CD1c-positive myeloid dendritic cell (primary cell): ENCODE data around the gene NLRC3.

Experiments
- DNase-seq: peaks from one replicate; pipeline ENCODE4 v3.0.0-alpha.2; 2016; ENCODE audit errors: extremely low spot score

The NLRC3 gene

DNA sequence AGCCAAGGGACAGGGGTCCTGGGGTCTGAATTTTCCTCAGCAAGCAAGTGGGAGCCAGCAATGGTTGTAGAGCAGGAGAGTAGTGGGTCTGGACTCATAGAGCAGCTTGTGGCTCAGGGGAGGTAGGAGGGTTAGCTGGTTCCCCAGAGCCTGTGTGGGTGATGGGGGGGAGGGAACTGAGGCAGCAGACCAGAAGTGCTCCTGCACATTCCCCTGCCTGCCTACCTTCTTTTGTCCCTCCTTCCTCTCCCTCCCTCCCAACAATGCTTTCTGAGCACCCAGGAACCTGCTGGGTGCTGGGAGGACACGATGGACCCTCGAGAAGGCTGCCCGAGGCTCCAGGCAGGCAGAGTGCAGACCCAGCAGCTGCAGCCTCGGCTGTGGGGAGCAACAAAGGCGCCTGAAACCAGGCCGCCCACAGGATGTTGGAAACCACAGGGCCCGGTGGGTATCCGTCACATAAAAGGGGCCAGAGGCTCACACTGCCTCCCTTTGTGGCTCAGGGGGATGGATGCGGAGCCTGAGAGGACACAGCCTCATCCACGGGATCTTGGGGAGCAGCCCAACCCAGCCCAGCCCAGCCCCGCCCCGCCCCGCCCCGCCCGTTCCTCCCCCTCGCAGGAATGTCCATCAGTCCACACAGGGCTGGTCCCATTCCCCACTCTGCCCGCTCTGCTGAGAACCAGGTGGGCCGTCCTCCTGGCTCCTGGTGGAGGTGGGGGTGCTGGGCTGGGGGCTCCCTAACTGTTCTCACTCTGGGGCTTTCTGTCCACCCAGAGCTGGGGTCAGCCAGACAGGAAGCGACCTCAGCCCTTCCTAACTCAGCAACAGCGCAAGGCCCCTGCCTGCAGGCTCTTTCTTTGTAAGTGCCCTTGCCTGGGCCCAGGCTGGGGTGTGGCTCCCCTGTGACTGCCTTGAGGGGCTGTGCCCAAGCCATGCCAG, 1.7 kb upstream of the NLRC3 start:
- DNase-seq, result peak; percentile 14

DNA sequence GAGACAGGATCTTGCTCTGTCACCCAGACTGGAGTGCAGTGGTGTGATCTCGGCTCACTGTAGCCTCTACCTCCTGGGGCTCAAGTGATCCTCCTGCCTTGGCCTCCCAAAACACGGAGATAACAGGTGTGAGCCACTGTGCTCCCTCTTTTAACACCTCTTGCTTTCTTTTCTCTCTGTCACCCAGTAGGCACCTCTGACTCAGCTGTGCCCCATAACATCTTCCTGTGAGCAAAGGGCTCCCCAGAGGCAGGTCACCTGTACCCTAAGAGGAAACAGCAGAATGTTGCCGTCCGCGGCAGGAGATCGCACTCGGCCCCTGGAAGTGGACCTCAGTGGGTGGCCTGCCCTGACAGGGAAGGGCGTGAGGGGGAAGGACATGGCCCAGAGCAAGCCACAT, 918 bp upstream of the NLRC3 start:
- no peak for DNase-seq

DNA sequence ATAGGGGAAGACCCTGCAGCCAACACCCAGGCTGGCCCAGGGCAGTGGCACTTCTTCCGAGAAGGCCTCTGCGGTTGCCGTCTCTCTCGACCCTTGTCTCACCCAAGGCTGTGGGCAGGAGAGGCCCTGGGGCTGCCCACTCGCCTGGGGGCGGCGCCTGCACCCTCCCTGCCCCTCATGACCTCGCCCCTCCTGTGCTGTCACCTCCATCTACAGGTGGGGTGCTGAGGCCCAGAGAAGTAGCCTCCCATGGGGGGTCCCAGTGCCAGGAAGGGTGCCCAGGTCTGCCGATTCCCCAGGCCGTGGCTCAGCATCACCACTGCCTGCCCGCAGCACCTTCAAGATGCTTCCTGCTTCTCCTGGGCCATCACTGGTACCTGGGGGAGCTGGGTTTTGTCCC, 992 bp downstream of the NLRC3 start:
- DNase-seq, result no peak

DNA sequence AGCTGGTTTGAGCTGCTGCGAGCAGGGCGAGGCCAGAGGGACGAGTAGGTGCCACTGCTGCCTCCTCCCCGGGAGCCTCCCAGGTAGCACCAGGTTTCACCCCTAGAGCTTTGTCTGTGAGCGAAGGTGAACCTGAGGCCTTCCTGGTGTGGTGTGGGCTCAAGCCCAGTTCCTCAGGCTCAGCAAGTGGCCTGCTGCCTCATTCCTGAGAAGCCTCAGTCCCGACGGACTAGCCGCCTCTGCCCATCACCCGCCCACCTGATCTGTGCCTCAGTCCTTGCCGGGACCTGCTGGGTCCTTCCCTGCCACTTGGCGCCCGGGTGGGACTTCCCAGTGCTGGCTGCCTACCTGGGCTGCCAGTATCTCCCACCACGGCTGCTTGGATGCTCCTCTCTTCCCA, 1.7 kb downstream of the NLRC3 start:
- no peak for DNase-seq

DNA sequence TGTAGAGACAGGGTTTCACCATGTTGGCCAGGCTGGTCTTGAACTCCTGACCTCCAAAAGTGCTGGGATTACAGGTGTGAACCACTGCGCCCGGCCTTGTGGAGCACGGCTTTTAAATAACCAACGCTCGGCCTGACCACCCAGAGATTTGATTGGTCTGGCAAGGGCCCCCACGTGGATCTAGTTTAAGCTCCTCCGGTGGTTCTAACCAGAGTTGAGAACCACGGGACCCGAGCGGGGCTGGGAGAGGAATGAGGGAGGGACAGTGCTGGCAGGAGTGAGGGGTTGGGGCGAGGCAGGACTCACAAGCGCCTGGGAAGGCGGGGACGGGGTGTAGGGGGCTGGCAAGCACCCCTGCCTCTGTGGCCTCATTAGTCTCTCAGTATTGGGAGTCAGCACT, 3.0 kb downstream of the NLRC3 start:
- no peak for DNase-seq

DNA sequence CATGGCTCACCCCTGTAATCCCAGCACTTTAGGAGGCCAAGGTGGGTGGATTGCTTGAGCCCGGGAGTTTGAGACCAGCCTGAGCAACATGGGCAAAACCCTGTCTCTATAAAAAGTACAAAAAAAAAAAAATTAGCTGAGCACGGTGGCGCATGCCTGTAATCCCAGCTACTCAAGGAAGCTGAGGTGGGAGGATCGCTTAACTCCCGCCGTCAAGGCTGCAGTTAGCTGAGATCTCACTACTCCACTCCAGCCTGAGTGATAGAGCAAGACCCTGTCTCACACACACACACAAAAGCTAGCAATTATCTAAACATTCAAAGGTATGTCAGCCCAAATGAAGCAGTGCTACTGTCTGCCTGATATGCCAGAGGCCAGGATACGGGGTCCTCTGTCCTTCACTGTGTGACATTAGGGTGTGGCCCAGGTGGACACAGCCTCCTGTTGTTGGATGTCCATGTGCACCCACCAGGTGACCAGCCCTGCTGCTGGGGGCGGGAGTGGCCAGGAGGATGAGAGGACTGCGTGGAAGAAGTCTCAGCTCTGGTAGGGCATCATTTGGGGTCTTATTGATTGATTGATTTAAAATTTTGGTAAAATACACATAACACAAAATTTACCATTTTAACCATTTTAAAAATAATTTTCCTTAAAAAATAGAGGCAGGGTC, 3.9 kb downstream of the NLRC3 start:
- no peak for DNase-seq

DNA sequence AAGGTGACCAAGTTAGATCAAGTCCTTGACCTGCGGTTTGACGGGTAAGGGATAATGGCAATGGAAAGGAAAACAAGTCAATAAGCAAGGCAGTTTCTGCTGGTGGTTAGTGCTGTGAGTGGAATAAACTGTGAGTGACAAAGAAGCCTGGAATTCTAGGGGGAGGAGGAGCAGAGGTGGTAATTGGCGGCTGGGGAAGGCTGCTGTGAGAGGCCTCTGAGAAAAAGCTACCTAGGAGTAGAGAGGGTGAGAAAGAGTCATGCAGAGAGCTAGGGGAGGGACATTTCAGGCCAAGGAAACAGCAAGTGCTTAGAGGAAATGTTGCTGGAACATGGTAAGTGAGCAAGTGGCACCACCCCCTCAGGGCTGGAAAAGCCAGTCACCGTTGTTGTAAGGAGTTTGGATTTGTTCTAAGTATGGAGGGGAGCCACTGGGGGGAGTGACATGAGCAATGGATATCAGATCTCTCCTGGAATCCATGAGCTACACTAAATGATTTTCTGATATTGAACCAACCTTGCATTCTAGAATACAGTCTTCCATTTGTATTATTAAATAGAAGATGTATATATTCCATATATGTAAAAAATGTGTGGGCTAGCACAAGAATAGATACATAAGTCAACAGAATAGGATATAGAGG, 6.7 kb downstream of the NLRC3 start:
- DNase-seq, result no peak

DNA sequence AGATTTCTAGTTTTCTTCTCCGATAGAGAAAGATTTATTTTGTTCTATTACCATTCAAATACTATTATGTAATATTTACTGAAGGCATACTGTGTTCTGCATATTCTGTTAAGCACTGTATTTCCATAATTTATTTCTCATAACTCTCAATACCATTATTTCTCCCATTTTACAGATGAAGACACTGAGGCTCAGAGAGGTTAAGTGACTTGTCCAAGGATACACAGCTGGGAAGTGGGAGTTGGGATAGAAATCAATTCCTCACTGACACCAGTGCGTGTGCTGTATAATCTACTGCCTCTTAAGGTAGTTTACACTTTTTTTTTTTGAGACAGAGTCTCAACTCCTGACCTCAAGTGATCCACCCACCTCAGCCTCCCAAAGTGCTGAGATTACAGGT, 7.4 kb downstream of the NLRC3 start:
- no peak for DNase-seq

DNA sequence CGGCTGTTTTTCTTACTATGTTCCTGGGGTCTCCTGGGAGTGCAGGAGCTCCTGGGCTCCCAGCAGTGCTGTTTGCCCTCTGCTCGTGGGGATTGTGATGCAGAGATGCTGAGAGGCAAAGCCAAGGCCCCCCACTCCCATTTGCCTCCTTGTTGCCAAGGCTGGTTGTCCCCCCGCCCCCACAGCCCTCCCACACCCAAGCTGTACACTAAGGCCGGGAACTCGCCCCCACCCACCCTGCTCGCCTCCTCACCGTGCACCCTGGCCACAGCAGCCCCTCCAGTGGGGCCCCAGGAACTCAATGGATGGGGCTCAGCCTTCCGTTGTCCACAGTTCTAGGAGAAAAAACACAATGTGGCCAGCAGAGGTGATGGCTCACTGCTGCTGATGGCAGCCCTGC, 10.2 kb downstream of the NLRC3 start:
- no peak for DNase-seq

DNA sequence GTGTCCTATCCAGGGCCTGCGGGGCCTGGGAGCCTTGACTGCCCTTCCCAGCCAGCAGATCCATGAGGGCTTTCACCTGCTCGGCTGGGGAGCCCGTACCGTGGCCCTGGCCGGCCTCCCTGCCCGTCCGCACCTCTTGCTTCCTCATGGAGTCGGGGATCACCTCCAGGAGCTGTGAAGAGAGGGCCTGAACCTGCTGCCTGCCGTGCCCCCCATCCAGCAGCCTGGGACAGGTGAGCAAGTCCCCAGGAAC, 12.4 kb downstream of the NLRC3 start:
- no peak for DNase-seq

DNA sequence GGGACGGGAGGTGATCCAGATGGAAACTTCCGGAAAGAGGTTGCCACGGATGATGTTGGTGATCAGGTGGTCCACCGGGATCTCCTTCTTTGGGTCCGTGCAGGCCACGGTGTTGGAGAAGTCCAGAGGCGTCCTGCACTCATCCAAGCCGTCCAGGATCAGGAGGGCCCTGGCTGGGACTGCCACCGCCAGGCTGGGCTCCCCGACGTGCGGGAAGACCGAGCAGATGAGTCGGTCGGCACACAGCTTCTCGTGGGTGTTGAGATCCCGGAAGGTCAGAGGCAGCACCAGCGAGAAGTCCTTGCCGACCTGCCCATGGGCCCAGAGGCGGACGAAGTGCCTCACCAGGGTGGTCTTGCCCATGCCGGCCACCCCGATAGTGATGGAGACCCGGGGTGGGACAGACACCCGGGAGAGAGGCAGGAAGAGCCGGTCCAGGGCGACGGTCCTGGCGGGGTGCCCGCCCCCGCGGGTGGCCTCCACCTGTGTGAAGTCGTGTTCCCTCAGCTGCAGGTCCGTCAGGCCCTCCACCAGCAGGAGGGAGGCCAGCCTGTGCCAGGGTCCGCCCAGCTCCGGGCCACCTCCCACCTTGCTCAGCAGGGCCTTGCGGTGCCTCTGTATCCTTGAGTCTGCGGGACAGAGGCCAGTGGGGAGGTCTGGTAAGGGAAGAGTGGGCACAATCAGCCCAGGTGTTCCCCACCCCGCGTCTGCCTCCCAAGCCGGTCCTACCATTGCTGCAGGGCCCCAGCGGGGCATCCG, 12.9 kb downstream of the NLRC3 start:
- DNase-seq, result no peak

DNA sequence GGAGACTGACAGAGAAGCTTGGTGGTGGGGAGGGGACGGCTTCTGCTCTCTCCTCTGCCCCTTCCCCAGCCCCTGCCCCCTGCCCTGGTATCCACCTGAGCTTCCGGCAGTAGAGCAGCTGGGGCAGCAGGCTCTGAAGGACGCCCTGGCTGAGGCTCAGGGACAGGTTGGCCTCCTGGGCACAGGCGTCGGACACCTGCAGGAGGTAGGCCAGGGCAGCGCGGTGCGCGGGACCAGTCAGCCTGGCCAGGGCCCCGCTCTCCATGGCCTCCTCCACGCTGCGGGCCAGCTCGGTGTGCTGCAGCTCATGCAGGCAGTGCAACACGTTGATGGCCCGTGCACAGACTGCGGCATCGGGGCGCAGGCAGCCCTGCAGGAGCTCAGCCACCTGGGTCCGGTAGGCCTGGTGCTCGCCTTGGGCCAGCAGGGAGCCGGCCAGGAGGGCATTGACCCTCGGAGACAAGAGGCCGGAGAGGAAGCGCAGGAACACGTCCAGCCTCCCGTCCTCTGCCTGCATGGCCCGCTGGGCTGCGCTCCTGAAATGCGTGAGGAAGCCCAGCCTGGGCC, 14.2 kb downstream of the NLRC3 start:
- DNase-seq, result no peak

DNA sequence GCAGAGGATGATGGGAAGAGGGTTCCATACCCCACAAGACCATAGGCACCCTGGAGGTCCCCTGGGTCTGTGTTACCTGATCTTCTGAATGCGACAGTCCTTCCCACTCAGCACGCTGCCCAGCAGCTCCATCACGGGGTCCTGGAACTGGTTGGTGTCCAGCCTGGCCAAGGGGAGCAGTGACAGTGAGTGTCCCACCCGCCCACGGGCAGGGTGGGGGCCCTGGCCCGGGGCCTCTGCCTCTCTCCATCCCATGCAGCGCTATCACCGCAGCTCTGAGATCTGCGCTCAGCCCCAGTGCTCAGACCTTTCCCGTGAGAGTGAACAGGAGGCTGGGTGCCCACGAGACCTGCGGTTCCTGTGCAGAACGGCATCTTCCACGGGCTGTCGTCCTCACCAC, 15.6 kb downstream of the NLRC3 start:
- no peak for DNase-seq

DNA sequence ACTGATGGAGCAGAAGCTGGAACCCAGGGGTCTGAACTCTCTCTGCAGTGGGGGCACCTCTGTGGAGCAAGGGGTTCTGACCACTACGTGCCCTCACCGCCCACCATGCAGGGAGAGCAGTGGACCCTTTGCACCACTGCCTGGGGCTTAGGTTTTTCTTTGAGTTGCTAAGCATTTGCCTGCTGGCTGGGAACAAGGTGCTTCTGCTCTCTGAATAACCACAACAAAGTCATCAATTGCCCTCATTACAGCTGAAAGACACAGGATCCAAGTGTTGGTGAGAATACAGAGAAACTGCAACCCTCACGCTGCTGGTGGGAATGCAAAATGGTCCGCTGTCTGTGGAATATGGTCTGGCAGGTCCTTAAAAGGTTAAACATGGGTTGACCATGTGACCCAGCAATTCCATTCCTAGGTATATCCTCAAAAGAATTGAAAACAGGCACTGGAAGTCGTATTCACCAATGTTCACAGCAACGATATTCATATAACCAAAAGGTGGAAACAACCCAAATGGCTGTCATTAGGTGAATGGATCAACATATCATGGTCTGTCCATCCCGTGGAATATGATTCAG, 22.8 kb downstream of the NLRC3 start:
- DNase-seq, result no peak

DNA sequence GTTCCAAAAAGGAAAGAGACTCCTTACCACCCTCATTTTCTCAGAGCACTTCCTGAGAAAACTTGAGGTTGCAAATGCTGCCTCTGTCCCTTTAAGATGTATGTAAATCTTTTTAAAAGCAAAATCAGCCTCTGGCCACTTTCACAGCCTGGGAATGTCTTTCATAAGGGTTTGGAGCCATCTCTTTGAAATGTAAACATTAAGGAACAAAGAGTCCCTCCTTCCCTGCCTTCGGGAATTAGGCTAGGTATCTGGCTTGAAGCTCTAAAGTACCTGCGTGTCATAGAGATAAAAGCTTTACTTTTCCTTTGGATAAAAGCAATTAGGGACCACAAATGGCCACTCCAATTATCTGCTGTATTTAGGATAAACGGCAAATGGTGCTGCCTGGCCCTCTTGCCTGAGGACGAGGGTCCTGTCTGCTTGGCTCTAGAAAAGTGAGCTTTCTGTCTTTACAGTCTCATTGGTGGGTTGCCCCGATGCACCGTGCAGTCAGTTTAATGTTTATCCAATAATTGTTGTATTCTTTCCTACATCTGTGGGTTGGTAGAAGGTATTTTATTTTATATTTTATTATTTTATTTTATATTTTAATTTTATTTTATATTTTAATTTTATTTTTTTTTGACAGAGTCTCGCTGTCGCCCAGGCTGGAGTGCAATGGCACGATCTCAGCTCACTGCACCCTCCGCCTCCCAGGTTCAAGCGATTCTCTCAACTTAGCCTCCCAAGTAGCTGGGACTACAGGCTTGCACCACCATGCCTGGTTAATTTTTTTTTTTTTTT, 23.9 kb downstream of the NLRC3 start:
- DNase-seq, result no peak

DNA sequence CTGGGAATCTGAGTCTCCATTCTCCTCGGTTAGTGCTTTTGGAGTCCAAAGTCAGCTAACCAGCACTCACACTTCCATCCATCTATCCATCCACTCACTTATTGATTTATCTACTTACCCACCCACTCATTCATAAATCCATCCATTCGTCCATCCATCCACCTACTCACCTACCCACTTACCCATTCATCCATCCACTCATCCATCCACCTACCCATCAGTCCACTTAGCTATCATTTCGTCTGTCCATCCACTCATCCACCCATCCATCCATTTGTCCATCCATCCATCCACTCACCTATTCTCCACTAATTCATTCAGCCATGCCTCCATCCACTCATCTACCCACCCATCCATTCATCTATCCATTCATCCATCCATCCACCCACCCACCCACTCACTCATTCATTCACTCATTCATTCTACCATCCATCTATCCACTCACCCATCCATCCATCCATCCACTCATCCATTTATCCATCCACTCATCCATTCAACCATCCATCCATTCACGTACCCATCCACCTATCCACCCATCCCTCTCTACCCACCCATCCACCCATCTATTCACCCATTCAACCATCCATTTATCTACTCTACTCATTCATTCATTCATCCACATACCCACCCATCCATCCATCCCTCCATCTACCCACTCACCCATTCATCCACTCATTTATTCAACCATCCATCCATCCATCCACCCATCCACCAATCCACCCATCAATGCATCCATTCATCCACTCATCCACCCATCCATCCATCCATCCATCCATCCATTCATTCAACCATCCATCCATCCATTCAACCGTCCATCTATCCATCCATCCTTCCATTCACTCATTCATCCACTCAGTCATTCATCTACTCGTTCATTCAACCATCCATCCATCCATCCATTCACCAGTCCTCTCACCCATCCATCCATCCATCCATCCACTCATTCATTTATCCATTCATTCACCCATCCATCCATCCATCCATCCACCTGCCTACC, 26.1 kb downstream of the NLRC3 start:
- DNase-seq, result no peak

DNA sequence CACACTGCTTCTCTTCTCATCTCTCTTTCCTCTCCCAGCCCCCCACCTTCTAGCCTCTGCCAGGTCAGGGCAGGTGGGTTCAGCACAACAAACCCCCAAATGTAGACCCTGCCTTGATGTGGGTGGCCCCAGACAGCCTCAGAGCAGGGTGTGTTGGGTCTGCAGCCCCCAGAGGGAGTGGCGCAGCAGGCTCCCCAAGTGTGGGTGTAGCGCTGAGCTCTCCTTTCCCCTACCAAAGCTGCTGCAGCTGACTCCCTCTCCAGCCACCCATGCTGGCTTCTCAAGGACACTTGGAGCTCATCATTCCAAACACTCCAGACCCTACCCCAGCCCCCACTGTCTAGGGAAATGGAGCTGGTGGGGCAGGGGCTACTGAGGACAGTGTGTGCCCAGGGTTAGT, 27.3 kb downstream of the NLRC3 start:
- no peak for DNase-seq

DNA sequence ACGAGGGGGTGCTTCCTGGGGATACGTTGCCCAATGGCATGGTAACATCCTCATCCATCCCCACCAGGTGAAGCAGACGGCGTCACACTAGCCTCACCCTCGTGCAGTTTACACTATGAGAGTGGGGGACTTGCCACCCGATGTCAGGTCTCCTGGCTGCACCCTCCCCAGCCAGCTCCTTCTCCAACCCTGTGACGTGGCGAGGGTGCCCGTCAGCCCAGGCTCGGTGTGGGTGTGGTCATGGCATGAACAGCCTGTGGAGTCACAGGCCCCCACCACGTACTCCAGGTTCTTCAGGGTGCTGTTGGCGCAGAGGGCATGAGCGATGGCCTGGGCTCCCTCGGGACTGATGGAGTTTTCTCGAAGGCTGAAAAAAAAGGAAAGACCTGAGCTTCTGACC, 28.3 kb downstream of the NLRC3 start:
- no peak for DNase-seq

DNA sequence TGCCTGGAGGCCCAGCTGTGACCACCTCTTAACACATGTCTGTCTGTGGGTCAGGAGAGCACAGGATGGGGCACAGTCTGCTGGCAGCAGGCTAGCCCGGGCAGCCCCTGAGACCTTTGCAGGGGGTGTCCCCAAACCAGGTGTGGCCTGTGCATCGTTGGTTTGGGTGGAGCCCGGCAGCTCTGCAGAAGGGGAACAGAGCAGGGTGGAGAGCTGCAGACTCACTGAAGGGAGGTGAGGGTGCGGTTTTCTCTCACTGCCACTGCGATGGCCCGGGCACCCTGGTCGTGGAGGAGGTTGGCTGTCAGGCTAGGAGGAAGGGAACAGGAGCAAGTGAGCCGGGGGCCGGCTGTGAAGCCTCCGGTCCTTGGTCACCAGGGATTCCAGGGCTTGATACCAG, 28.8 kb downstream of the NLRC3 start:
- no peak for DNase-seq
